SK-N-SH treated with all-trans-retinoic acid at 6 μM for 48 hours (cell line): ENCODE measurements around the gene ARL11.
"Not testable (repeated sequence)": the region's sequence is repeated elsewhere in the genome, so short reads cannot be mapped to it uniquely, and the experiment has no call there.

Source experiments
- ATAC-seq: fragments of 200-7000 bp; cut with Tn5 transposase; 3 replicates; pipeline ENCODE4 v1.9.1; 2020; ENCODE audit warnings: mild to moderate bottlenecking, moderate library complexity
- ARNTL ChIP-seq: fragments of 450-650 bp; formaldehyde crosslinking; IDR thresholded peaks from 2 replicates; pipeline ENCODE4 v1.5.0; 2020; ENCODE audit warnings: low read depth, mild to moderate bottlenecking, moderate library complexity, borderline replicate concordance
- BACH2 ChIP-seq: fragments of 250-450 bp; sonication (Bioruptor Pico); IDR thresholded peaks from 2 replicates; pipeline ENCODE4 v1.9.0; 2021; ENCODE audit warnings: mild to moderate bottlenecking, borderline replicate concordance
- CSDC2 ChIP-seq: fragments of 250-450 bp; sonication (Bioruptor Pico); IDR thresholded peaks from 2 replicates; pipeline ENCODE4 v1.5.0; 2020; ENCODE audit warnings: mild to moderate bottlenecking, moderate library complexity
- ESRRG ChIP-seq: fragments of 250-450 bp; sonication (Bioruptor Pico); IDR thresholded peaks from 2 replicates; pipeline ENCODE4 v1.6.1; 2021; ENCODE audit warnings: mild to moderate bottlenecking
- ISL1 ChIP-seq: fragments of 250-450 bp; sonication (Bioruptor Pico); IDR thresholded peaks from 2 replicates; pipeline ENCODE4 v2.1.2; 2022; ENCODE audit warnings: mild to moderate bottlenecking, moderate library complexity
- OSR1 ChIP-seq: fragments of 250-450 bp; sonication (Bioruptor Pico); IDR thresholded peaks from 2 replicates; pipeline ENCODE4 v1.8.0; 2022; ENCODE audit warnings: moderate library complexity, mild to moderate bottlenecking, inconsistent platforms
- PPARA ChIP-seq: fragments of 250-450 bp; sonication (Bioruptor Pico); IDR thresholded peaks from 2 replicates; pipeline ENCODE4 v1.5.0; 2020; ENCODE audit warnings: mild to moderate bottlenecking, borderline replicate concordance
- RARB ChIP-seq: fragments of 250-450 bp; sonication (Bioruptor Pico); IDR thresholded peaks from 2 replicates; pipeline ENCODE4 v1.8.0; 2021; ENCODE audit warnings: mild to moderate bottlenecking, moderate library complexity
- SNAI2 ChIP-seq: fragments of 250-450 bp; sonication (Bioruptor Pico); IDR thresholded peaks from 2 replicates; pipeline ENCODE4 v1.5.0; 2020; ENCODE audit warnings: mild to moderate bottlenecking, moderate library complexity
- TCF4 ChIP-seq: fragments of 250-450 bp; sonication (Bioruptor Pico); IDR thresholded peaks from 2 replicates; pipeline ENCODE4 v1.8.0; 2021; ENCODE audit warnings: mild to moderate bottlenecking, moderate library complexity, borderline replicate concordance
- TOX ChIP-seq: fragments of 250-450 bp; sonication (Bioruptor Pico); IDR thresholded peaks from 2 replicates; pipeline ENCODE4 v1.8.0; 2021; ENCODE audit warnings: mild to moderate bottlenecking, moderate library complexity, borderline replicate concordance
- ZC3H10 ChIP-seq: fragments of 250-450 bp; sonication (Bioruptor Pico); IDR thresholded peaks from 2 replicates; pipeline ENCODE4 v1.5.1; 2021; ENCODE audit warnings: mild to moderate bottlenecking, moderate library complexity
- ZFP3 ChIP-seq: fragments of 250-450 bp; sonication (Bioruptor Pico); IDR thresholded peaks from 2 replicates; pipeline ENCODE4 v1.5.0; 2020; ENCODE audit warnings: mild to moderate bottlenecking, moderate library complexity
- ZFP30 ChIP-seq: fragments of 450-650 bp; formaldehyde crosslinking; IDR thresholded peaks from 2 replicates; pipeline ENCODE4 v1.5.0; 2022; ENCODE audit warnings: mild to moderate bottlenecking, moderate library complexity
- ZNF565 ChIP-seq: fragments of 450-650 bp; formaldehyde crosslinking; conservative IDR thresholded peaks from 2 replicates; pipeline ENCODE4 v1.5.0; 2020; ENCODE audit warnings: low read depth, mild to moderate bottlenecking, moderate library complexity
- ZNF70 ChIP-seq: fragments of 450-650 bp; formaldehyde crosslinking; IDR thresholded peaks from 2 replicates; pipeline ENCODE4 v1.5.0; 2020; ENCODE audit warnings: mild to moderate bottlenecking, moderate library complexity
- ZNF8 ChIP-seq: fragments of 450-650 bp; formaldehyde crosslinking; IDR thresholded peaks from 2 replicates; pipeline ENCODE4 v1.5.0; 2020; ENCODE audit warnings: mild to moderate bottlenecking, moderate library complexity
- TF ChIP-seq, protein P1 (sequence below): fragments of 250-450 bp; sonication (Bioruptor Pico); IDR thresholded peaks from 2 replicates; pipeline ENCODE4 v1.5.1; 2020; ENCODE audit warnings: low read depth, mild to moderate bottlenecking, moderate library complexity
- TF ChIP-seq, protein P2 (sequence below): fragments of 250-450 bp; sonication (Bioruptor Pico); IDR thresholded peaks from 2 replicates; pipeline ENCODE4 v1.5.0; 2020; ENCODE audit warnings: mild to moderate bottlenecking, moderate library complexity
- TF ChIP-seq, protein P3 (sequence below): fragments of 250-450 bp; sonication (Bioruptor Pico); IDR thresholded peaks from 2 replicates; pipeline ENCODE4 v1.5.1; 2021; ENCODE audit warnings: mild to moderate bottlenecking, moderate library complexity
- TF ChIP-seq, protein P4 (sequence below): fragments of 250-450 bp; sonication (Bioruptor Pico); IDR thresholded peaks from 2 replicates; pipeline ENCODE4 v1.8.0; 2021; ENCODE audit warnings: low read depth, mild to moderate bottlenecking, moderate library complexity, borderline replicate concordance

Gene ARL11

DNA sequence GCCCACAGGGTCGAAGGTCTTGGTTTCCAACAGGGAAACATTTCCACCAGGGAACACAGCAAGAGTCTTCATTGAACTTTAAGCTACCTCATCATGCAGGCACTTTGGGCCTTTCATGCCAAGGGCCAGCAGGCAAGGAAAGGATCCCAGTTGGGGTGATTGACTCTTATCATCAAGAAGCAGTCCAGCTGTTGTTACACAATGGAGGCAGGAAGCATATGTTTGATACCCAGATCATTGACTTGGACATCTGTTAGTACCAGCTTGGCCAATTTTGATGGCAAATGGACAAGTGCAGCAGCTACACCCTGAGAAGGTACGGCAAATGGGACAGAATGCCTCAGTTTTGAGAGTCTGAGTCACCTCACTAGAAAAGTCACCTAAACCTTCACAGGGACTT, 32.1 kb upstream of the ARL11 start:
- no peak for TF ChIP-seq ZNF70
- no peak for ATAC-seq

DNA sequence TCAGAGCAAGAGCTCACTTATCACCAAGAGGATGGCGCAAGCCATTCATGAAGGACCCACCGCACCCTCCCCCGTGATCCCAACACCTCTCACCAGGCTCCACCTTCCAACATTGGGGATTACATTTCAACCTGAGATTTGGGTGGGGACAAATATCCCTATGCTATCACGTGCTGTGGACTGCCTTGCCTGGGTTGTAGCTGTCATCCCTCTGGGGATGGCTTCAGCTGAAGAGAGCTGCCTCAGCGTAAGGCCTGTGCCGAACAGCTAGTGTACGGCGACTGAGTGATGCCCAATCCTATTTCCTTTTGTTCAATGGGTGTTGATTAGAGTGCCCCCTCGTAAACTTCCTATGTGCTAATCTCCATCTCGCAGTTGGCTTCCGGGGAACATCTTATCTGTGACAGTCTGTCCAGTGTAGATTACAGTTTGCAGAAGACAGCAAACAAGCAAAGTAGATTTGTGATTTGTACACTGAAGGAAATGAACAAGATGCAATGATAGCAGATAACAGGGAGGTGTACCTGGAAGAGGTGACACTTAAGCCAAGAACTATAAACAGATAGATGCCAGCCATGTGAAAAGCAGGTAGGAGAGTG, 31.2 kb upstream of the ARL11 start:
- no peak for TF ChIP-seq RARB
- TF ChIP-seq PPARA (CRISPR knock-in tag) = no peak
- TF ChIP-seq TOX (CRISPR knock-in tag) = no peak
- no peak for TF ChIP-seq ZC3H10 (CRISPR knock-in tag)
- TF ChIP-seq, protein P1, sequence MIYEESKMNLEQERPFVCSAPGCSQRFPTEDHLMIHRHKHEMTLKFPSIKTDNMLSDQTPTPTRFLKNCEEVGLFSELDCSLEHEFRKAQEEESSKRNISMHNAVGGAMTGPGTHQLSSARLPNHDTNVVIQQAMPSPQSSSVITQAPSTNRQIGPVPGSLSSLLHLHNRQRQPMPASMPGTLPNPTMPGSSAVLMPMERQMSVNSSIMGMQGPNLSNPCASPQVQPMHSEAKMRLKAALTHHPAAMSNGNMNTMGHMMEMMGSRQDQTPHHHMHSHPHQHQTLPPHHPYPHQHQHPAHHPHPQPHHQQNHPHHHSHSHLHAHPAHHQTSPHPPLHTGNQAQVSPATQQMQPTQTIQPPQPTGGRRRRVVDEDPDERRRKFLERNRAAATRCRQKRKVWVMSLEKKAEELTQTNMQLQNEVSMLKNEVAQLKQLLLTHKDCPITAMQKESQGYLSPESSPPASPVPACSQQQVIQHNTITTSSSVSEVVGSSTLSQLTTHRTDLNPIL (CRISPR knock-in tag) = no peak
- TF ChIP-seq OSR1 (CRISPR knock-in tag) = no peak
- TF ChIP-seq ZFP3 (CRISPR knock-in tag) = no peak
- no peak for TF ChIP-seq ESRRG (CRISPR knock-in tag)
- no peak for TF ChIP-seq ZFP30 (CRISPR knock-in tag)
- TF ChIP-seq ZNF8 (CRISPR knock-in tag) = no peak
- no peak for TF ChIP-seq ZNF70
- TF ChIP-seq, protein P2, sequence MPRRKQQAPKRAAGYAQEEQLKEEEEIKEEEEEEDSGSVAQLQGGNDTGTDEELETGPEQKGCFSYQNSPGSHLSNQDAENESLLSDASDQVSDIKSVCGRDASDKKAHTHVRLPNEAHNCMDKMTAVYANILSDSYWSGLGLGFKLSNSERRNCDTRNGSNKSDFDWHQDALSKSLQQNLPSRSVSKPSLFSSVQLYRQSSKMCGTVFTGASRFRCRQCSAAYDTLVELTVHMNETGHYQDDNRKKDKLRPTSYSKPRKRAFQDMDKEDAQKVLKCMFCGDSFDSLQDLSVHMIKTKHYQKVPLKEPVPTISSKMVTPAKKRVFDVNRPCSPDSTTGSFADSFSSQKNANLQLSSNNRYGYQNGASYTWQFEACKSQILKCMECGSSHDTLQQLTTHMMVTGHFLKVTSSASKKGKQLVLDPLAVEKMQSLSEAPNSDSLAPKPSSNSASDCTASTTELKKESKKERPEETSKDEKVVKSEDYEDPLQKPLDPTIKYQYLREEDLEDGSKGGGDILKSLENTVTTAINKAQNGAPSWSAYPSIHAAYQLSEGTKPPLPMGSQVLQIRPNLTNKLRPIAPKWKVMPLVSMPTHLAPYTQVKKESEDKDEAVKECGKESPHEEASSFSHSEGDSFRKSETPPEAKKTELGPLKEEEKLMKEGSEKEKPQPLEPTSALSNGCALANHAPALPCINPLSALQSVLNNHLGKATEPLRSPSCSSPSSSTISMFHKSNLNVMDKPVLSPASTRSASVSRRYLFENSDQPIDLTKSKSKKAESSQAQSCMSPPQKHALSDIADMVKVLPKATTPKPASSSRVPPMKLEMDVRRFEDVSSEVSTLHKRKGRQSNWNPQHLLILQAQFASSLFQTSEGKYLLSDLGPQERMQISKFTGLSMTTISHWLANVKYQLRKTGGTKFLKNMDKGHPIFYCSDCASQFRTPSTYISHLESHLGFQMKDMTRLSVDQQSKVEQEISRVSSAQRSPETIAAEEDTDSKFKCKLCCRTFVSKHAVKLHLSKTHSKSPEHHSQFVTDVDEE (CRISPR knock-in tag) = no peak
- TF ChIP-seq, protein P3, sequence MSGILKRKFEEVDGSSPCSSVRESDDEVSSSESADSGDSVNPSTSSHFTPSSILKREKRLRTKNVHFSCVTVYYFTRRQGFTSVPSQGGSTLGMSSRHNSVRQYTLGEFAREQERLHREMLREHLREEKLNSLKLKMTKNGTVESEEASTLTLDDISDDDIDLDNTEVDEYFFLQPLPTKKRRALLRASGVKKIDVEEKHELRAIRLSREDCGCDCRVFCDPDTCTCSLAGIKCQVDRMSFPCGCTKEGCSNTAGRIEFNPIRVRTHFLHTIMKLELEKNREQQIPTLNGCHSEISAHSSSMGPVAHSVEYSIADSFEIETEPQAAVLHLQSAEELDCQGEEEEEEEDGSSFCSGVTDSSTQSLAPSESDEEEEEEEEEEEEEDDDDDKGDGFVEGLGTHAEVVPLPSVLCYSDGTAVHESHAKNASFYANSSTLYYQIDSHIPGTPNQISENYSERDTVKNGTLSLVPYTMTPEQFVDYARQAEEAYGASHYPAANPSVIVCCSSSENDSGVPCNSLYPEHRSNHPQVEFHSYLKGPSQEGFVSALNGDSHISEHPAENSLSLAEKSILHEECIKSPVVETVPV (CRISPR knock-in tag) = no peak
- TF ChIP-seq ZNF565 (CRISPR knock-in tag) = no peak
- no peak for TF ChIP-seq SNAI2 (CRISPR knock-in tag)
- no peak for TF ChIP-seq ISL1
- no peak for TF ChIP-seq TCF4 (CRISPR knock-in tag)
- TF ChIP-seq, protein P4, sequence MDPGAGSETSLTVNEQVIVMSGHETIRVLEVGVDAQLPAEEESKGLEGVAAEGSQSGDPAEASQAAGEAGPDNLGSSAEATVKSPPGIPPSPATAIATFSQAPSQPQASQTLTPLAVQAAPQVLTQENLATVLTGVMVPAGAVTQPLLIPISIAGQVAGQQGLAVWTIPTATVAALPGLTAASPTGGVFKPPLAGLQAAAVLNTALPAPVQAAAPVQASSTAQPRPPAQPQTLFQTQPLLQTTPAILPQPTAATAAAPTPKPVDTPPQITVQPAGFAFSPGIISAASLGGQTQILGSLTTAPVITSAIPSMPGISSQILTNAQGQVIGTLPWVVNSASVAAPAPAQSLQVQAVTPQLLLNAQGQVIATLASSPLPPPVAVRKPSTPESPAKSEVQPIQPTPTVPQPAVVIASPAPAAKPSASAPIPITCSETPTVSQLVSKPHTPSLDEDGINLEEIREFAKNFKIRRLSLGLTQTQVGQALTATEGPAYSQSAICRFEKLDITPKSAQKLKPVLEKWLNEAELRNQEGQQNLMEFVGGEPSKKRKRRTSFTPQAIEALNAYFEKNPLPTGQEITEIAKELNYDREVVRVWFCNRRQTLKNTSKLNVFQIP (CRISPR knock-in tag) = no peak
- ATAC-seq = no peak

DNA sequence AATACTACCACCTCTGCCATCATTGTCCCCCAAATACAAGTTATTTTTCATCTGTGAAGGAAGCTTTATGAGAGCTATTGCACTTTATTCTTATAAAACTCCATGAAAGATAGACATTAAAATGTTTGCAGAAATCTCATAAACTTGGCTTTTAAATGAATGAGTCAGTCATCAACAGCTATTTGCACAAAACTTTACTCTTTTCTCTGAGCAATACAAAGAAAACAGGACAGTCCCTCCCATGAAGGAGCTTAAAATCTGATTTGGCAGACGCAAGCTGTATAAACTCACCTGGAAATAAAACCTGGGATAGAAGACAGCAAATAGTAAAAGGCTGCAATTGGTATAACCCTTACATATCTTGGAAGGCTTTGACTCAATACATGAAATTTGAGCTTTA, 26.3 kb upstream of the ARL11 start:
- no peak for TF ChIP-seq OSR1 (CRISPR knock-in tag)
- TF ChIP-seq ARNTL (CRISPR knock-in tag) = no peak
- TF ChIP-seq, protein P4 (CRISPR knock-in tag) = no peak
- no peak for TF ChIP-seq ZC3H10 (CRISPR knock-in tag)
- TF ChIP-seq, protein P2 (CRISPR knock-in tag) = no peak
- no peak for TF ChIP-seq CSDC2
- no peak for TF ChIP-seq ZFP30 (CRISPR knock-in tag)
- no peak for TF ChIP-seq TCF4 (CRISPR knock-in tag)
- TF ChIP-seq BACH2 = no peak
- TF ChIP-seq, protein P1 (CRISPR knock-in tag) = no peak
- TF ChIP-seq ESRRG (CRISPR knock-in tag) = no peak
- TF ChIP-seq ZFP3 (CRISPR knock-in tag) = no peak
- no peak for TF ChIP-seq ZNF565 (CRISPR knock-in tag)
- no peak for ATAC-seq

DNA sequence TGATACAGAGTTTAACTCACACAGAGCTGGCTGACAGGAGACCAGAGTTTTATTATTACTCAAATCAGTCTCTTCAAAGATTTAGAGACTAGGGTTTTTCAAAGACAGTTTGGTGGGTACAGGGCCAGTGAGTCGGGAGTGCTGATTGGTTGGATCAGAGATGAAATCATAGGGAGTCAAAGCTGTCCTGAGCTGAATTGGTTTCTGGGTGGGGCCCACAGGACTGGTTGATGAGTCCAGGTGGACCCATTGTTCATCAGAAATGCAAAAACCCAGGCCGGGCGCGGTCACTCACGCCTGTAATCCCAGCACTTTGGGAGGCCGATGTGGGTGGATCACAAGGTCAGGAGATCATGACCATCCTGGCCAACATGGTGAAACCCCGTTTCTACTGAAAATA, 25.7 kb upstream of the ARL11 start:
- not testable (repeated sequence) for ATAC-seq
